Fibroblast of lung (primary cell): ENCODE measurements around the gene ENO4.

Experiments used
- CTCF ChIP-seq, 2 donors: IDR thresholded peaks in 1 of 2; conservative IDR thresholded peaks in 1 of 2; 1 replicate in 1 of 2; 2 replicates in 1 of 2; pipeline ENCODE4 v1.5.1; 2011 to 2012; ENCODE audit warnings: low read length in 2 of 2, control low read depth in 1 of 2, inconsistent platforms in 1 of 2, low read depth in 1 of 2, mild to moderate bottlenecking in 1 of 2
- EZH2 ChIP-seq: IDR thresholded peaks from 2 replicates; pipeline ENCODE4 v1.5.1; 2012; ENCODE audit warnings: low read length, control low read depth, mild to moderate bottlenecking; ENCODE audit errors: missing control alignments

- TF ChIP-seq CTCF (conservative IDR thresholded peaks at IDR 0.05 in 1 of 2, IDR thresholded peaks at IDR 0.05 in 1 of 2; ENCODE audit: low read depth in 1 of 2, low read length in 2 of 2) (no peak), EZH2 (no peak)
Measured at GRCh38 chr10:116891208-116891607, 41.9 kb downstream of the ENO4 start.
